CD4-positive, alpha-beta T cell (primary cell): ENCODE measurements around the gene MAOA. TPM values are rescaled to one million over a fixed set of nuclear protein-coding genes. Genes with fewer than 3 reads are reported as not detected.
"Not testable (repeated sequence)": the region's sequence is repeated elsewhere in the genome, so short reads cannot be mapped to it uniquely, and the experiment has no call there.

ENCODE experiments used
- ATAC-seq: fragments of 200-7000 bp; cut with Tn5 transposase; one replicate; pipeline ENCODE4 v1.10.0; 2022; ENCODE audit warnings: mild to moderate bottlenecking; ENCODE audit not compliant: poor library complexity
- CTCF ChIA-PET: fragments of 350-600 bp; sonication (Branson Sonifier 250); formaldehyde crosslinking; loops from one replicate; lab custom pipeline; 2021; ENCODE audit warnings: antibody characterized with exemption, inconsistent platforms; lab: Charles Lee
- POLR2A ChIA-PET: fragments of 350-600 bp; sonication (Branson Sonifier 250); formaldehyde crosslinking; loops from one replicate; lab custom pipeline; 2021; ENCODE audit warnings: antibody characterized with exemption, inconsistent platforms; lab: Charles Lee
- DNase-seq, 14 experiments: peaks; one replicate each; pipeline ENCODE4 v3.0.0-alpha.2; 2013 to 2020; ENCODE audit warnings: mixed read lengths in 2 of 14
- H3K27ac ChIP-seq, 2 donors: one replicate each; pipeline versions ENCODE4 v1.5.1 to v1.7.0; 2013; ENCODE audit warnings: low read length in 2 of 2, low read depth in 1 of 2, mild to moderate bottlenecking in 1 of 2
- H3K27me3 ChIP-seq, 2 experiments: 1 replicate in 1 of 2; 2 replicates in 1 of 2; pipeline versions ENCODE4 v1.6.1 to v1.7.0; 2013; ENCODE audit warnings: low read length in 2 of 2, control low read depth in 1 of 2, mild to moderate bottlenecking in 1 of 2, moderate library complexity in 1 of 2; ENCODE audit not compliant: insufficient read depth in 2 of 2, control insufficient read depth in 1 of 2
- H3K36me3 ChIP-seq: one replicate; pipeline ENCODE4 v1.6.1; 2013; ENCODE audit warnings: low read length, control low read depth; ENCODE audit not compliant: insufficient read depth
- H3K4me1 ChIP-seq: one replicate; pipeline ENCODE4 v1.6.1; 2013; ENCODE audit warnings: low read length, control low read depth; ENCODE audit not compliant: insufficient read depth
- H3K4me3 ChIP-seq: one replicate; pipeline ENCODE4 v1.5.1; 2013; ENCODE audit warnings: mild to moderate bottlenecking, low read length, moderate library complexity
- H3K9me3 ChIP-seq, 2 experiments: 1 replicate in 1 of 2; 2 replicates in 1 of 2; pipeline versions ENCODE4 v1.6.1 to v1.7.0; 2013; ENCODE audit warnings: low read length in 2 of 2, mild to moderate bottlenecking in 2 of 2, control low read depth in 1 of 2, moderate library complexity in 1 of 2; ENCODE audit not compliant: control insufficient read depth in 1 of 2, insufficient read depth in 1 of 2
- H3K27ac Mint-ChIP-seq: one replicate; pipeline ENCODE4 v1.8.0; 2020; ENCODE audit warnings: mixed read lengths
- H3K27me3 Mint-ChIP-seq: one replicate; pipeline ENCODE4 v1.8.0; 2021; ENCODE audit warnings: mixed read lengths
- H3K36me3 Mint-ChIP-seq: one replicate; pipeline ENCODE4 v1.8.0; 2021; ENCODE audit warnings: low read depth, mixed read lengths
- H3K4me1 Mint-ChIP-seq: one replicate; pipeline ENCODE4 v1.8.0; 2021; ENCODE audit warnings: low read depth, mixed read lengths
- H3K4me3 Mint-ChIP-seq: one replicate; pipeline ENCODE4 v1.8.0; 2020; ENCODE audit warnings: mild to moderate bottlenecking, mixed read lengths
- H3K9me3 Mint-ChIP-seq: one replicate; pipeline ENCODE4 v1.8.0; 2020; ENCODE audit warnings: mixed read lengths
- intact Hi-C, 2 experiments: fragments of 100-400 bp; cut with DNase I in 1 of 2; cut with micrococcal nuclease in 1 of 2; formaldehyde crosslinking; loops; one replicate each; pipeline versions ENCODE4 v1.15.1 to v1.9.0; 2023 to 2025; cut with DNase I, micrococcal nuclease
- total RNA-seq, 174 experiments: library from RNA in 2 of 174; stranded (reverse) in 2 of 174; gene quantifications; one replicate each; pipeline ENCODE4 v1.2.3 and lab custom pipeline; 2021 to 2026
- TF ChIP-seq, protein P1 (sequence below): fragments of 200-600 bp; IDR thresholded peaks from one replicate; pipeline ENCODE4 v1.8.0; 2022; ENCODE audit warnings: antibody characterized with exemption, mild to moderate bottlenecking

MAOA gene
- total RNA-seq, 2 experiments from 2014 or later, result not detected

DNA sequence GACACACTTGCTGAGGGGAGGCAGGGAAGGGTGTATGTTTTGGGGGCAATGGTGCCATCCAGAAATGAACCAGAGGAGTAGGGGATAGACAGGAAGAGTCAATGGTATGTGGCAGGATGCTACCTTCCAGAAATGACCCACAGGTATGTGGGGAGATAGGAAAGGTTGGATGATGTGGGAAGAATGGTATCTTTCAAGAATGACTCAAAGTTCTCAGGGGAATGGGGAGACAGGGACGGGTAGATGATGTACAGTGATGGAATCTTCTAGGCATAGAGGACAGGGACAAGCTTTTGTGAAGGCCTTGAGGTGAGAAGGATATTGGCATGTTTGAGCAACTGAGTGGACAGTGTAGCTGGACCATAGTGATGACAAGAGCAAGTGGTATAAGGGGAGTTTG is 64.9 kb downstream of the MAOA start:
- H3K4me1 Mint-ChIP-seq, result no peaks in the 10 kb centered on the region
- Histone ChIP-seq H3K4me1 (no peaks in the 10 kb centered on the region), H3K27me3 (no peaks in the 10 kb centered on the region), H3K4me3 (no peak overlapping the region), H3K27ac (no peak overlapping the region), H3K36me3 (no peaks in the 10 kb centered on the region), H3K9me3 (no peaks in the 10 kb centered on the region)
- POLR2A ChIA-PET, result no interaction called here
- intact Hi-C loops, result no loop called here
- TF ChIP-seq, protein P1, sequence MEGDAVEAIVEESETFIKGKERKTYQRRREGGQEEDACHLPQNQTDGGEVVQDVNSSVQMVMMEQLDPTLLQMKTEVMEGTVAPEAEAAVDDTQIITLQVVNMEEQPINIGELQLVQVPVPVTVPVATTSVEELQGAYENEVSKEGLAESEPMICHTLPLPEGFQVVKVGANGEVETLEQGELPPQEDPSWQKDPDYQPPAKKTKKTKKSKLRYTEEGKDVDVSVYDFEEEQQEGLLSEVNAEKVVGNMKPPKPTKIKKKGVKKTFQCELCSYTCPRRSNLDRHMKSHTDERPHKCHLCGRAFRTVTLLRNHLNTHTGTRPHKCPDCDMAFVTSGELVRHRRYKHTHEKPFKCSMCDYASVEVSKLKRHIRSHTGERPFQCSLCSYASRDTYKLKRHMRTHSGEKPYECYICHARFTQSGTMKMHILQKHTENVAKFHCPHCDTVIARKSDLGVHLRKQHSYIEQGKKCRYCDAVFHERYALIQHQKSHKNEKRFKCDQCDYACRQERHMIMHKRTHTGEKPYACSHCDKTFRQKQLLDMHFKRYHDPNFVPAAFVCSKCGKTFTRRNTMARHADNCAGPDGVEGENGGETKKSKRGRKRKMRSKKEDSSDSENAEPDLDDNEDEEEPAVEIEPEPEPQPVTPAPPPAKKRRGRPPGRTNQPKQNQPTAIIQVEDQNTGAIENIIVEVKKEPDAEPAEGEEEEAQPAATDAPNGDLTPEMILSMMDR, result no peak
- DNase-seq (no peak), ATAC-seq (no peak)
- H3K9me3 Mint-ChIP-seq, result no peaks in the 10 kb centered on the region
- no peaks in the 10 kb centered on the region for H3K36me3 Mint-ChIP-seq
- H3K4me3 Mint-ChIP-seq, result no peak overlapping the region
- H3K27ac Mint-ChIP-seq, result no peak overlapping the region
- CTCF ChIA-PET, result no interaction called here
- H3K27me3 Mint-ChIP-seq, result no peaks in the 10 kb centered on the region

DNA sequence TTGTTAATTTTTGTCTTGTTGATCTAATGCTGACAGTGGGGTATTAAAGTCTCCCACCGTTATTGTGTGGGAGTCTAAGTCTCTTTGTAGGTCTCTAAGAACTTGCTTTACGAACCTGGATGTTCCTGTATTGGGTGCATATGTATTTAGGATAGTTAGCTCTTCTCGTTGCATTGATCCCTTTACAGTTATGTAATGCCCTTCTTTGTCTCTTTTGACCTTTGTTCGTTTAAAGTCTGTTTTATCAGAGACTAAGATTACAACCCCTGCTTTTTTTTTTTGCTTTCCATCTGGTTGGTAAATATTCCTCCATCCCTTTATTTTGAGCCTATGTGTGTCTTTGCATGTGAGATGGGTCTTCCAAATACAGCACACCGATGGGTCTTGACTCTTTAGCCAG is 69.1 kb downstream of the MAOA start:
- H3K27ac Mint-ChIP-seq, H3K27me3 Mint-ChIP-seq, H3K4me3 Mint-ChIP-seq, ATAC-seq, H3K4me3 ChIP-seq, H3K36me3 ChIP-seq, H3K4me1 Mint-ChIP-seq, H3K36me3 Mint-ChIP-seq, H3K4me1 ChIP-seq, POLR2A ChIA-PET, H3K9me3 Mint-ChIP-seq, H3K27me3 ChIP-seq, CTCF ChIA-PET, intact Hi-C loops, DNase-seq, H3K9me3 ChIP-seq, H3K27ac ChIP-seq: not testable (repeated sequence)

DNA sequence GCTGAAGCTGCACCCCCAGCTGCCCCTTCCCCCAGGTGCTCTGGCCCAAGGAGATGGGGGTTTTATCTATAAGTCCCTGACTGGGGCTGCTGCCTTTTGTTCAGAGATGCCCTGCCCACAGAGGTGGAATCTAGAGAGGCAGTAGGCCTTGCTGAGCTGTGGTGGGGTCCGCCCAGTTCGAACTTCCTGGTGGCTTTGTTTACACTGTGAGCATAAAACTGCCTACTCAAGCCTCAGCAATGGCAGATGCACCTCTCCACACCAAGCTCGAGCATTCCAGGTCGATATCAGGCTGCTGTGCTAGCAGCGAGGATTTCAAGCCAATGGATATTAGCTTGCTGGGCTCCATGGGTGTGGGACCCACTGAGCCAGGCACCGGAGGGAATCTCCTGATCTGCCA is 71.2 kb downstream of the MAOA start:
- H3K27ac ChIP-seq, H3K4me1 ChIP-seq, H3K36me3 Mint-ChIP-seq, DNase-seq, H3K27me3 Mint-ChIP-seq, H3K27me3 ChIP-seq, POLR2A ChIA-PET, H3K9me3 Mint-ChIP-seq, H3K27ac Mint-ChIP-seq, H3K4me1 Mint-ChIP-seq, H3K4me3 ChIP-seq, H3K36me3 ChIP-seq, H3K9me3 ChIP-seq, H3K4me3 Mint-ChIP-seq, intact Hi-C loops, CTCF ChIA-PET, ATAC-seq: not testable (repeated sequence)

DNA sequence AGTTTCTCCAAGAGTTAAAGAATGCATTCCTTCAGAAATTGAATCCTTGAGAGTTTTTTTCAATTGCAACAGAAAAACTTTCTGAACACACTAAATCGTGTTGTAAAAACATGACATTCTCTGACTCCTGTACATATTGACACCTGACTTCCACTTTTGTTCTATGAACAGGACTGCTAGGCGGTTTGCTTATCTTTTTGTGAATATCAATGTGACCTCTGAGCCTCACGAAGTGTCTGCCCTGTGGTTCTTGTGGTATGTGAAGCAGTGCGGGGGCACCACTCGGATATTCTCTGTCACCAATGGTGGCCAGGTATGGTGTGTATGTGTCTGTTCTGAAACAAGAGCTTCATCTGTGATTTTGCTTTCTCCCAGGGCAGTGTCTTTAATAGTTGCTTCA is 71.9 kb downstream of the MAOA start:
- ChIA-PET CTCF (no interaction called here), POLR2A (no interaction called here)
- no peaks in the 10 kb centered on the region for H3K36me3 ChIP-seq

More for the DNA sequence above, 71.9 kb downstream of the MAOA start:
- intact Hi-C loops, result no loop called here
- no peak for DNase-seq
- Histone ChIP-seq H3K4me1 (no peaks in the 10 kb centered on the region), H3K27ac (no peak overlapping the region), H3K27me3 (no peaks in the 10 kb centered on the region), H3K4me3 (no peak overlapping the region), H3K9me3 (no peaks in the 10 kb centered on the region)
- Mint-ChIP-seq H3K4me3 (no peak overlapping the region), H3K36me3 (no peaks in the 10 kb centered on the region), H3K4me1 (no peaks in the 10 kb centered on the region), H3K27me3 (peaks cover 5% of the 10 kb centered on the region), H3K9me3 (no peaks in the 10 kb centered on the region), H3K27ac (no peak overlapping the region)
- no peak for ATAC-seq
- TF ChIP-seq, protein P1, result no peak
